GM21360 (cell line): Measurements from ENCODE around the gene RBM12.
A peak's percentile ranks its signal among the peaks of the same experiment; 100 is the strongest.
"Not testable (repeated sequence)": the region's sequence is repeated elsewhere in the genome, so short reads cannot be mapped to it uniquely, and the experiment has no call there.

Experiments used
- ATAC-seq: cut with Tn5 transposase; IDR thresholded peaks from one replicate; pipeline ENCODE4 v1.9.1; 2021; ENCODE audit warnings: mild to moderate bottlenecking, moderate library complexity; ENCODE audit not compliant: unreplicated experiment

Gene RBM12

GRCh38 chr20:35664466-35665206, at the start of gene RBM12, which contains the start of gene CPNE1:
Gene RBM12, minus strand, starts transcription at chr20:35664900. Its CDS starts 9,578 bp downstream, at chr20:35655322.
Gene CPNE1, minus strand, starts transcription at chr20:35664900. Its CDS starts 31,977 bp downstream, at chr20:35632923.
- peak; percentile 79 for ATAC-seq

GRCh38 chr20:35714127-35714526, 49.4 kb upstream of the RBM12 start:
- ATAC-seq = no peak

GRCh38 chr20:35713120-35713519, 48.4 kb upstream of the RBM12 start:
- not testable (repeated sequence) for ATAC-seq

GRCh38 chr20:35711588-35712209, 47.0 kb upstream of the RBM12 start:
- ATAC-seq = no peak

- ATAC-seq = no peak
Measured at GRCh38 chr20:35710884-35711587, 46.3 kb upstream of the RBM12 start.

- no peak for ATAC-seq
Measured at GRCh38 chr20:35710039-35710438, 45.3 kb upstream of the RBM12 start.

- ATAC-seq = no peak
Measured at GRCh38 chr20:35709259-35709658, 44.6 kb upstream of the RBM12 start.

- no peak for ATAC-seq
Measured at GRCh38 chr20:35708502-35708901, 43.8 kb upstream of the RBM12 start.

GRCh38 chr20:35706591-35707529, 42.2 kb upstream of the RBM12 start:
- not testable (repeated sequence) for ATAC-seq

- not testable (repeated sequence) for ATAC-seq
Measured at GRCh38 chr20:35705894-35706293, 41.2 kb upstream of the RBM12 start.

GRCh38 chr20:35704514-35705261, 40.0 kb upstream of the RBM12 start:
- no peak for ATAC-seq

GRCh38 chr20:35702824-35703695, 38.4 kb upstream of the RBM12 start:
- no peak for ATAC-seq

GRCh38 chr20:35702051-35702823, 37.5 kb upstream of the RBM12 start:
- ATAC-seq = no peak

- no peak for ATAC-seq
Measured at GRCh38 chr20:35700625-35701148, 36.0 kb upstream of the RBM12 start.

- ATAC-seq = peak; percentile 3
Measured at GRCh38 chr20:35699957-35700624, 35.4 kb upstream of the RBM12 start.

- ATAC-seq = peak; percentile 63
Measured at GRCh38 chr20:35699127-35699956, 34.6 kb upstream of the RBM12 start, which contains the start of the genes NFS1 and ROMO1. Gene NFS1, minus strand, starts transcription at chr20:35699352. Its CDS starts 64 bp downstream, at chr20:35699288. Gene ROMO1, plus strand, starts transcription at chr20:35699405. Its CDS starts 228 bp downstream, at chr20:35699633.
